Ectodermal cell (in vitro differentiated cells): ENCODE measurements around the gene FBXO41.

Experiments used
- H3K27ac ChIP-seq: 2 replicates; pipeline ENCODE4 v1.7.0; 2013; ENCODE audit warnings: mild to moderate bottlenecking, low read depth, low read length; ENCODE audit not compliant: insufficient read depth, poor library complexity, severe bottlenecking
- H3K27me3 ChIP-seq: 2 replicates; pipeline ENCODE4 v1.7.0; 2013; ENCODE audit warnings: mild to moderate bottlenecking, low read length; ENCODE audit not compliant: insufficient read depth, control insufficient read depth, poor library complexity, severe bottlenecking
- H3K36me3 ChIP-seq: one replicate; pipeline ENCODE4 v1.7.0; 2013; ENCODE audit warnings: low read length; ENCODE audit not compliant: control insufficient read depth, insufficient read depth
- H3K4me1 ChIP-seq: one replicate; pipeline ENCODE4 v1.7.0; 2013; ENCODE audit warnings: low read length; ENCODE audit not compliant: control insufficient read depth, insufficient read depth
- H3K4me3 ChIP-seq: 2 replicates; pipeline ENCODE4 v1.7.0; 2013; ENCODE audit warnings: low read depth, low read length, control low read depth; ENCODE audit not compliant: insufficient read depth
- H3K9me3 ChIP-seq: 2 replicates; pipeline ENCODE4 v1.7.0; 2013; ENCODE audit warnings: mild to moderate bottlenecking, low read length, moderate library complexity; ENCODE audit not compliant: control insufficient read depth
- WGBS, 2 experiments: methylation state at CpG; one replicate each; pipeline ENCODE4 v1.1.7; 2013; ENCODE audit warnings: missing lambda C conversion rate in 2 of 2; 5-methylcytosine and 5-hydroxymethylcytosine counted together

The FBXO41 gene

GRCh38 chr2:73256618-73256922, 27.7 kb downstream of the FBXO41 start:
- Histone ChIP-seq H3K4me3 (no peak overlapping the region), H3K4me1 (peaks cover 7% of the 10 kb centered on the region)
- 77 to 82% methylated on average over 1 of the region's 1 CpG for WGBS, 2 experiments

GRCh38 chr2:73255907-73256617, 28.2 kb downstream of the FBXO41 start:
- peaks cover 7% of the 10 kb centered on the region for H3K4me1 ChIP-seq
- H3K36me3 ChIP-seq: peaks cover 18% of the 10 kb centered on the region
- H3K4me3 ChIP-seq: no peak overlapping the region
- H3K9me3 ChIP-seq: no peaks in the 10 kb centered on the region
- 50 to 64% methylated on average over 5 of the region's 5 CpGs for WGBS, 2 experiments
- no peak overlapping the region for H3K27ac ChIP-seq
- no peaks in the 10 kb centered on the region for H3K27me3 ChIP-seq

More at GRCh38 chr2:73256618-73256922, 27.7 kb downstream of the FBXO41 start:
- no peak overlapping the region for H3K27ac ChIP-seq
- H3K27me3 ChIP-seq: no peaks in the 10 kb centered on the region
- H3K9me3 ChIP-seq: no peaks in the 10 kb centered on the region
- peaks cover 18% of the 10 kb centered on the region for H3K36me3 ChIP-seq

DNA sequence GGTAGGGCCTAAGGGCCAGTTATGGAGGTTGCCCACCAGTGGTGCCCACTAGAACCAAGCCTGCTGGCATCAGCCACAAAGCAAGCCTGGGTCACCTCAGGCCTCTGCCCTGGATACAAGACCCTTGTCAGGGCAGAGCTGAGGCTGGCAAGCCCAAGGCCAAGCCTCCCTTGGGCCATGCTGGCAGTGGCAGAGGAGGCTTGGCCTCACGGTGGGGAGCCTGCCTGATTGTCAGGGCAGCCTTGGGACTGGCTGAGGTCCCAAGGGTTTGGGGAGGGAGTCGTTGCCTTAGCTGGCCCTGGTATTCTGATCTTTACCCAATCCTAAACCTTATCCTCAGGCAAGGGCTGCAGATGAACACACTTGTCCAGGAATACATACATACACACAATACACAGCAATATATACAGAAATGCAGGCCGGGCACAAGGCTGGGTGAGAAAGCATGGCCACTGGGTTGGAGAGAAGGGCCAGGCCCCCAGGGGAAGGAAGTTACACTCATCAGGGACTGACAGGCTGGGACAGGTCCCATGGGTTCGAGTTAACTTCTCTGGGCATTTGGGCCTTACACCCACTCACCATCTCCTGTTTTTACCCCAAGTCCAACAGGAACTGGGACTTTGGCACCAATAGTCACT, 29.2 kb downstream of the FBXO41 start:
- no peaks in the 10 kb centered on the region for H3K9me3 ChIP-seq
- H3K27ac ChIP-seq: no peak overlapping the region
- peaks cover 7% of the 10 kb centered on the region for H3K4me1 ChIP-seq
- peaks cover 22% of the 10 kb centered on the region for H3K36me3 ChIP-seq
- WGBS, 2 experiments: 84 to 86% methylated on average over 4 of the region's 4 CpGs
- no peaks in the 10 kb centered on the region for H3K27me3 ChIP-seq
- no peak overlapping the region for H3K4me3 ChIP-seq

DNA sequence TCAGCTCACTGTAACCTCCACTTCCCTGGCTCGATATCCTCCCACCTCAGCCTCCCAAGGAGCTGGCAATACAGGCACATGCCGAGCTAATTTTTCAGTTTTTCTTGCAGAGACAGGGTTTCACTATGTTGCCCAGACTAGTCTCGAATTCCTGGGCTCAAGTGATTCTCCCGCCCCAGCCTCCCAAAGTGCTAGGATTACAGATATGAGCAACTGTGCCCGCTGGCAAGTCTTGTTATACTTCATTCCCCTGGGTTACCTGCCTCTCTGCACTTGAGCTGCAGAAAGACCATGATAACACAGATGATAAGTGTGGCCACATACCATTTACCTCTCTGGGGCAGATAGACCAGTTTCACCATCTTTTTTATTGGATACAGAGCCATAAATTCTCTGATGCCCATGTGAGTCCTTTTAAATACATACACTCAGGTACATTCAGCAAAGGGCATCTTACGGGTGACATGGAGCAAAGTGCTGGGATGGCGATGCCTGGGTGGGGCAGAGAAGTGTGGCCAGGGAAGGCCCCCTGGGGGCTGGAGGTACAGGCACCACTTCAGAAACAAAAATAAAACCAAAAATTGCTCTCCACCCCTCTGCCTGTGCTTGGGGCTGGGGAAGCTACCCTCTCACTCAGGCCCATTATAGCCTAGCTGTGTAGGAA, 29.8 kb downstream of the FBXO41 start:
- WGBS, 2 experiments: 93 to 94% methylated on average over 7 of the region's 7 CpGs
- Histone ChIP-seq H3K27ac (no peak overlapping the region), H3K4me3 (no peak overlapping the region), H3K36me3 (peaks cover 28% of the 10 kb centered on the region), H3K4me1 (peaks cover 7% of the 10 kb centered on the region), H3K9me3 (no peaks in the 10 kb centered on the region), H3K27me3 (no peaks in the 10 kb centered on the region)

DNA sequence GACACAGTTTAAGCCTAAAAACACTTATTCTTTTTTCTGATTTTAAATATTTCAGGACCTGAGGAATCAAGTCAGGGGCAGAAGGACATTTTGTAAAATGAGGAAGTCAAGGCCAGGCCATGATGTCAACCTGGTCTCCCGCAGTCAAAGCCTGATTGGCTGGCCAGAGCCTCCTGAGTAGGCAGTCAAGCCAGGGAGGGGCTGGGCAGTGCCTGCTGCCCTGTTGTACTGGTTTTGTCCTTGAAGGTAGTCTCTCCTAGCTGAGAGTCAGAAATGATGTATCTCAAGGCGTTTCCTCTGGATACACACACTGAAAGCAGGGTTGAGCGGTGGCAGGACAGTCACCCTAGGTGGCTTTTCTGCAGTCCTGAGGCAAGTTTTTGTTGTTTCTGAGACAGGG, 30.4 kb downstream of the FBXO41 start:
- peaks cover 7% of the 10 kb centered on the region for H3K4me1 ChIP-seq
- H3K9me3 ChIP-seq: no peaks in the 10 kb centered on the region
- no peak overlapping the region for H3K27ac ChIP-seq
- 90 to 94% methylated on average over 3 of the region's 3 CpGs for WGBS, 2 experiments
- H3K27me3 ChIP-seq: no peaks in the 10 kb centered on the region
- peaks cover 34% of the 10 kb centered on the region for H3K36me3 ChIP-seq
- H3K4me3 ChIP-seq: no peak overlapping the region

DNA sequence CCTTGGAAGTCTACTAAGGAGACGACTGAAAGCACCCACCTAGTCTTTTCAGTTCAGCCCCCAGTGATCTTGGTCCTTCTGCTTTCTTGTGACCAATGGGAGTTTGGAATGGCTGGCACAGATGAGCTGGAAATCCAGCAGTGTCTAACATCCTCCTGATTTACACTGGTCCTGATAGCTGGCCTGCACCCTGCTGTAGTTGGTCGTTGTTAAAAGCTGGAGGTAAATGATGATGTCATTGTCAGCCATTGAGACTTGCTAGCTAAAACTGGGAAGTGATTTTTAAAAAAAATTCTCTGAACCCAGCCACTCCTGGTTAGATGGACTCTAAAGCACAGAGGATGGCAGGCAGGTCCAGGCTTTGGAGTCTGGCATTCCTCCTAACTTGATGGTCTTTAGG, 30.9 kb downstream of the FBXO41 start:
- WGBS, 2 experiments: 81 to 89% methylated on average over 2 of the region's 2 CpGs

GRCh38 chr2:73252238-73253027, 31.8 kb downstream of the FBXO41 start:
- H3K27me3 ChIP-seq: no peaks in the 10 kb centered on the region
- no peak overlapping the region for H3K4me3 ChIP-seq
- peaks cover 49% of the 10 kb centered on the region for H3K36me3 ChIP-seq
- peaks cover 7% of the 10 kb centered on the region for H3K4me1 ChIP-seq
- 95 to 98% methylated on average over 16 of the region's 17 CpGs for WGBS, 2 experiments
- H3K9me3 ChIP-seq: no peaks in the 10 kb centered on the region
- no peak overlapping the region for H3K27ac ChIP-seq

More for the DNA sequence above, 30.9 kb downstream of the FBXO41 start:
- H3K27ac ChIP-seq: no peak overlapping the region
- H3K9me3 ChIP-seq: no peaks in the 10 kb centered on the region
- no peak overlapping the region for H3K4me3 ChIP-seq
- H3K36me3 ChIP-seq: peaks cover 39% of the 10 kb centered on the region
- H3K4me1 ChIP-seq: peaks cover 7% of the 10 kb centered on the region
- no peaks in the 10 kb centered on the region for H3K27me3 ChIP-seq

GRCh38 chr2:73250872-73251846, 33.1 kb downstream of the FBXO41 start:
- Histone ChIP-seq H3K4me1 (peaks cover 4% of the 10 kb centered on the region), H3K27ac (no peak overlapping the region), H3K4me3 (no peak overlapping the region), H3K9me3 (no peaks in the 10 kb centered on the region), H3K27me3 (no peaks in the 10 kb centered on the region), H3K36me3 (peaks cover 61% of the 10 kb centered on the region)
- WGBS, 2 experiments: 93% methylated on average over 17 of the region's 17 CpGs

GRCh38 chr2:73249636-73250035, 34.6 kb downstream of the FBXO41 start:
- peaks cover 77% of the 10 kb centered on the region for H3K36me3 ChIP-seq
- 91 to 95% methylated on average over 9 of the region's 9 CpGs for WGBS, 2 experiments

More at GRCh38 chr2:73249636-73250035, 34.6 kb downstream of the FBXO41 start:
- no peaks in the 10 kb centered on the region for H3K27me3 ChIP-seq
- H3K27ac ChIP-seq: no peak overlapping the region
- H3K4me1 ChIP-seq: no peaks in the 10 kb centered on the region
- H3K4me3 ChIP-seq: no peak overlapping the region
- no peaks in the 10 kb centered on the region for H3K9me3 ChIP-seq
